Progenitor cell of endocrine pancreas (in vitro differentiated cells): ENCODE measurements around the gene XPO1. TPM values are rescaled to one million over a fixed set of nuclear protein-coding genes. Genes with fewer than 3 reads are reported as not detected.
"Not testable (repeated sequence)": the region's sequence is repeated elsewhere in the genome, so short reads cannot be mapped to it uniquely, and the experiment has no call there.

Experiments used
- DNase-seq: peaks from one replicate; pipeline ENCODE4 v3.0.0; 2021; ENCODE audit warnings: low spot score; ENCODE audit not compliant: unreplicated experiment
- H3K27ac Mint-ChIP-seq: 2 replicates; pipeline ENCODE4 v1.8.0; 2021; ENCODE audit warnings: mild to moderate bottlenecking, moderate library complexity, mixed read lengths
- H3K27me3 Mint-ChIP-seq: 2 replicates; pipeline ENCODE4 v1.8.0; 2021; ENCODE audit warnings: mixed read lengths
- H3K36me3 Mint-ChIP-seq: 2 replicates; pipeline ENCODE4 v1.8.0; 2022; ENCODE audit warnings: mixed read lengths; ENCODE audit not compliant: insufficient read depth
- H3K4me1 Mint-ChIP-seq: 2 replicates; pipeline ENCODE4 v1.8.0; 2021; ENCODE audit warnings: low read depth, mixed read lengths
- H3K4me3 Mint-ChIP-seq: 2 replicates; pipeline ENCODE4 v1.8.0; 2021; ENCODE audit warnings: low read depth, mild to moderate bottlenecking, moderate library complexity, mixed read lengths
- H3K9me3 Mint-ChIP-seq: 2 replicates; pipeline ENCODE4 v1.8.0; 2021; ENCODE audit warnings: low read depth, mixed read lengths
- total RNA-seq: library from RNA; stranded (reverse); gene quantifications from 2 replicates; pipeline ENCODE4 v1.2.1, GENCODE V29; 2021
- TF ChIP-seq, protein P1 (sequence below): fragments of 200-600 bp; sonication (generic); IDR thresholded peaks from one replicate; pipeline ENCODE4 v1.5.0; 2021; ENCODE audit warnings: antibody characterized with exemption, mild to moderate bottlenecking; ENCODE audit not compliant: unreplicated experiment

XPO1 gene
- total RNA-seq, 1 donor from 2014 or later: 236 TPM

DNA sequence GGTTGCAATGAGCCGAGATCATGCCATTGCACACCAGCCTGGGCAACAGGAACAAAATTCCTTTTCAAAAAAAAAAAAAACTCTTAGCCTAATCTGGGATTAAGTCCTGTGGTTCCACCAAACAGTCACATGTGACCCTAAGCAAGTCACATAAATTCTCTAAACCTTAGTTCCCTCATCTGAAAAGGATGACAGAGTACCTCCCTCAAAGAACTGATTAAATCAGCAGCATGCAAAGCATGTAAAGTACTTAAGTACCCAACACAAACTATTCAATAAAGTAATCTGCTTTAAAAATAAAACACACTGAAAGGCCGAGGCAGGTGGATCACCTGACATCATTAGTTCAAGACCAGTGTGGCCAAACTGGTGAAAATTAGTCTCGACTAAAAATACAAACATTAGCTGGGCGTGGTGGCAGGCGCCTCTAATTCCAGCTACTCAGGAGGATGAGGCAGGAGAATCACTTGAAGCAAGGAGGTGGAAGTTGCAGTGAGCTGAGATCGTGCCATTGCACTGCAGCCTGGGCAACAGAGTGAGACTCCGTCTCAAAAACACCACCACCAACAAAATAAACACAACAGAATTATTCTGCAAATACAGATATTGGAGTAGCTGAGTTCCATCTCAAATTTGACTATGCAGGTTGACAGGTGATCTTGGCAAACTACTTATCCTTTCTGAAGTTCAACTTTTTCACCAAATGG lies 74.2 kb downstream of the XPO1 start:
- TF ChIP-seq, protein P1, sequence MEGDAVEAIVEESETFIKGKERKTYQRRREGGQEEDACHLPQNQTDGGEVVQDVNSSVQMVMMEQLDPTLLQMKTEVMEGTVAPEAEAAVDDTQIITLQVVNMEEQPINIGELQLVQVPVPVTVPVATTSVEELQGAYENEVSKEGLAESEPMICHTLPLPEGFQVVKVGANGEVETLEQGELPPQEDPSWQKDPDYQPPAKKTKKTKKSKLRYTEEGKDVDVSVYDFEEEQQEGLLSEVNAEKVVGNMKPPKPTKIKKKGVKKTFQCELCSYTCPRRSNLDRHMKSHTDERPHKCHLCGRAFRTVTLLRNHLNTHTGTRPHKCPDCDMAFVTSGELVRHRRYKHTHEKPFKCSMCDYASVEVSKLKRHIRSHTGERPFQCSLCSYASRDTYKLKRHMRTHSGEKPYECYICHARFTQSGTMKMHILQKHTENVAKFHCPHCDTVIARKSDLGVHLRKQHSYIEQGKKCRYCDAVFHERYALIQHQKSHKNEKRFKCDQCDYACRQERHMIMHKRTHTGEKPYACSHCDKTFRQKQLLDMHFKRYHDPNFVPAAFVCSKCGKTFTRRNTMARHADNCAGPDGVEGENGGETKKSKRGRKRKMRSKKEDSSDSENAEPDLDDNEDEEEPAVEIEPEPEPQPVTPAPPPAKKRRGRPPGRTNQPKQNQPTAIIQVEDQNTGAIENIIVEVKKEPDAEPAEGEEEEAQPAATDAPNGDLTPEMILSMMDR: no peak
- Mint-ChIP-seq H3K36me3 (peaks cover 3% of the 10 kb centered on the region), H3K9me3 (no peaks in the 10 kb centered on the region), H3K27ac (no peak overlapping the region), H3K4me3 (no peak overlapping the region), H3K27me3 (no peaks in the 10 kb centered on the region), H3K4me1 (peaks cover 18% of the 10 kb centered on the region)
- DNase-seq: no peak

DNA sequence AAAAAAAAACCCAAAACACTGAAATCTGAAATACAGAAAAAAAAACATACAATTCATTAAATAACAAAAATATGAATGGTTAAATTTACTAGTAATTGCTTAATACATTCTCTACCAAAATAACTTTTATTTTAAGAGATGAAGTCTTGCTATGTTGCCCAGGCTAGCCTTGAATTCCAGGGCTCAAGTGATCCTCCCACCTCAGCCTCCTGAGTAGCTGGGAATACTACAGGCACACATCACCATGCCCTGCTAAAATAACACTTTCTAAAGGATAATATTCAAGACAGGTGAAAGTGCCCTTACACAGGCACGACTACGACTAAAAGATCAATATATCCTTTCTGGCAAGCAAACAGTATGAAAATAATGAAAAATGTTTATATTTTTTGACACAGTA lies 76.8 kb downstream of the XPO1 start:
- no peaks in the 10 kb centered on the region for H3K9me3 Mint-ChIP-seq
- no peak overlapping the region for H3K27ac Mint-ChIP-seq
- no peak overlapping the region for H3K4me3 Mint-ChIP-seq

DNA sequence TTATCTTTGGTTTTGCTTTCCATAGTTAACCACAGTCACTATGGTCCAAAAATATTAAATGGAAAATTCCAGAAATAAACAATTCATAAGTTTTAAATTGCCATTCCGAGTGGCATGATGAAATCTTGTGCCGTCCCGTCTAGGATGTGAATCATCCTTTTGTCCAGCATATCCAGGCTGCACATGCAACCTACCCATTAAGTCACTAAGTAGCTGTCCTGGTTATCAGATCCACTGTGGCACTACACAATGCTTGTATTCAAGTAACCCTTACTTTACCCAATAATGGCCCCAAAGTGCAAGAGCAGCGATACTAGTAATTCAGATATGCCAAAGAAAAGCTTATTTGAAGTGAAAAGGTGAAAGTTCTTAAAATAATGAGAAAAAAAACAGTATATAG lies 78.0 kb downstream of the XPO1 start:
- no peak for DNase-seq
- no peak overlapping the region for H3K4me3 Mint-ChIP-seq
- no peaks in the 10 kb centered on the region for H3K27me3 Mint-ChIP-seq
- no peaks in the 10 kb centered on the region for H3K9me3 Mint-ChIP-seq
- TF ChIP-seq, protein P1: no peak
- peaks cover 20% of the 10 kb centered on the region for H3K4me1 Mint-ChIP-seq
- H3K27ac Mint-ChIP-seq: no peak overlapping the region
- H3K36me3 Mint-ChIP-seq: peaks cover 2% of the 10 kb centered on the region

More for the DNA sequence above, 76.8 kb downstream of the XPO1 start:
- DNase-seq: no peak
- peaks cover 20% of the 10 kb centered on the region for H3K4me1 Mint-ChIP-seq
- no peaks in the 10 kb centered on the region for H3K27me3 Mint-ChIP-seq
- peaks cover 1% of the 10 kb centered on the region for H3K36me3 Mint-ChIP-seq
- TF ChIP-seq, protein P1: no peak

DNA sequence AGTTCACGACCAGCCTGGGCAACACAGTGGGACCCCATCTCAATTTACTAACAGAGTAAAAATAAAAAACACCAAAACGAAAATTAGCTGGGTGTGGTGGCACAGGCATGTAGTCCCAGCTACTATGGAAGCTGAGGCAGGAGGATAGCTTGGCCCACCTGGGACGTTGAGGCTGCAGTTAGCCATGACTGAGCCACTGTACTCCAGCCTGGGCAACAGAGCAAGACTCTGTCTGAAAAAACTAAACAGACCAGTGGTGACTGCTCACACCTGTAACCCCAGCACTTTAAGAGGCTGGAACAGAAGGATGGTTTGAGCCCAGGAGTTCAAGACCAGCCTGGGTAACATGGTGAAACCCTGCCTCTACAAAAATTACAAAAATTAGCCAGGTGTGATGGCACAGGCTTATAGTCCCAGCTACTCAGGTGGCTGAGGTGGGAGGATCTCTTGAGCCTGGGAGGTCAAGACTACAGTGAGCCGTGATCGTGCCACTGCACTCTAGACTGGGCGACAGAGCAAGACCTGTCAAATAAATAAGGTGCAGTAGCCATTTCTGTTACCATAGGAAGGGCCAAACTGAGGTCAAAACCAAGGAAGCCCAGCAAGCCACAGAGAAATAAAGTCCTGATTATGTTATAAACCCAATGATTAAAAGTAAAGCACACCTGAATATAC lies 81.3 kb downstream of the XPO1 start:
- TF ChIP-seq, protein P1: no peak
- H3K27ac Mint-ChIP-seq: peak overlapping the region; percentile 33
- DNase-seq: no peak

DNA sequence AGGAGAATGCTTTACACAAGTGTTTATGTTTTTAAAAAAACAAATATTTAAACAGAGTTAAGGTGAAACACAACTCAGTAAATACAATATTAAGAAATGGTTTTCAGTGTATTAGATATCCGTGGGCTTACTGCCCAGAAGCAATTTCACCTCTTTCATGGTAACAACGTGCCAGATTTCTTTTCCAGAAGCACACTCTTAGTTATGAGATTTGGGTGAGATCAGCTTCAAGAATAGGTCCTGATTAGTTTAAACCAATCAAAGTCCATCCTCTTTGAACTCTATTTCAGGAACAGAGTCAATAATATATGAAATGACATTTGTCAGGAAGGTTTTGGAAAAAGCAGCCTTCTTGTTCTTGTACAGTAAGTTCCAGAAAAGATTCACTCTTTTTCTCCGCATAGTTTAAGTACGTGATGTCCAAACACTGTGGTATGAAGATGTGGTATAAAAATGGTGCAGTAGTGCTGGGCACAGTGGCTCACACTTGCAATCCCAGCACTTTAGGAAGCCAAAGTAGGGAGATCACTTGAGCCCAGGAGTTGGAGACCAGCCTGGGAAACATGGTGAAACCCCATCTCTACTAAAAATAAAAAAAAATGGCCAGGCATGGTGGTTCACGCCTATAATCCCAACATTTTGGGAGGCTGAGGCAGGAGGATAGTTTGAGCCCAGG lies 81.9 kb downstream of the XPO1 start:
- TF ChIP-seq, protein P1: no peak
- H3K4me3 Mint-ChIP-seq: no peak overlapping the region
- H3K4me1 Mint-ChIP-seq: peaks cover 8% of the 10 kb centered on the region
- no peaks in the 10 kb centered on the region for H3K27me3 Mint-ChIP-seq
- H3K27ac Mint-ChIP-seq: peak overlapping the region; percentile 55
- no peaks in the 10 kb centered on the region for H3K9me3 Mint-ChIP-seq
- no peak for DNase-seq
- peaks cover 9% of the 10 kb centered on the region for H3K36me3 Mint-ChIP-seq

More for the DNA sequence above, 81.3 kb downstream of the XPO1 start:
- H3K4me1 Mint-ChIP-seq: peaks cover 10% of the 10 kb centered on the region
- H3K36me3 Mint-ChIP-seq: peaks cover 5% of the 10 kb centered on the region
- H3K4me3 Mint-ChIP-seq: no peak overlapping the region
- no peaks in the 10 kb centered on the region for H3K9me3 Mint-ChIP-seq
- no peaks in the 10 kb centered on the region for H3K27me3 Mint-ChIP-seq

DNA sequence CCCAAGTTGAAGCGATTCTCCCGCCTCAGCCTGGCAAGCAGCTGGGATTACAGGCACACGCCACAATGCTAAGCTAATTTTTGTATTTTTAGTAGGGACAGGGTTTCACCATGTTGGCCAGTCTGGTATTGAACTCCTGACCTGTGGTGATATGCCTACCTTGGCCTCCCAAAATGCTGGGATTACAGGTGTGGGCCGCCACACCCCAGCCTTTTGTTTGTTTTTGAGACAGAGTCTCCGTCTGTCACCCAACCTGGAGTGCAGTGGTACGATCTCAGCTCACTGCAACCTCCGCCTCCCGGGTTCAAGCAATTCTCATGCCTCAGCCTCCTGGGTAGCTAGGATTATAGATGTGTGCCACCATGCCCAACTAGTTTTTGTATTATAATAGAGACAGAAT lies 83.2 kb downstream of the XPO1 start:
- H3K27ac Mint-ChIP-seq, H3K27me3 Mint-ChIP-seq, H3K4me1 Mint-ChIP-seq, DNase-seq, H3K4me3 Mint-ChIP-seq, H3K9me3 Mint-ChIP-seq: not testable (repeated sequence)
- peaks cover 17% of the 10 kb centered on the region for H3K36me3 Mint-ChIP-seq
